Daoy (cell line): Measurements from ENCODE around the gene FSTL5. TPM values are rescaled to one million over a fixed set of nuclear protein-coding genes. Genes with fewer than 3 reads are reported as not detected.
"Not testable (repeated sequence)": the region's sequence is repeated elsewhere in the genome, so short reads cannot be mapped to it uniquely, and the experiment has no call there.

ENCODE experiments used
- DNase-seq: peaks from one replicate; pipeline ENCODE4 v3.0.0-alpha.2; 2015; ENCODE audit warnings: low read depth
- total RNA-seq: library from RNA; depleted of rRNA; stranded (reverse); fragments of >200 nt; shearing (Covaris generic); gene quantifications from 2 replicates; pipeline ENCODE4 v1.2.3, GENCODE V29; 2014

Gene FSTL5
- total RNA-seq, 1 experiment from 2014 or later = 0.06 TPM

- no peak for DNase-seq
Observed at GRCh38 chr4:161850631-161851030, 313.2 kb downstream of the FSTL5 start.

GRCh38 chr4:161841759-161842158 is 322.0 kb downstream of the FSTL5 start:
- DNase-seq = no peak

GRCh38 chr4:161829591-161829990 is 334.2 kb downstream of the FSTL5 start:
- DNase-seq = no peak

- no peak for DNase-seq
Observed at GRCh38 chr4:161828061-161828460, 335.7 kb downstream of the FSTL5 start.

GRCh38 chr4:161827013-161827412 is 336.8 kb downstream of the FSTL5 start:
- no peak for DNase-seq

- no peak for DNase-seq
Observed at GRCh38 chr4:161823450-161823849, 340.4 kb downstream of the FSTL5 start.

GRCh38 chr4:161822174-161822573 is 341.6 kb downstream of the FSTL5 start:
- no peak for DNase-seq

GRCh38 chr4:161817914-161818313 is 345.9 kb downstream of the FSTL5 start:
- DNase-seq = no peak

GRCh38 chr4:161816958-161817357 is 346.8 kb downstream of the FSTL5 start:
- DNase-seq = no peak

- DNase-seq = no peak
Observed at GRCh38 chr4:161815841-161816240, 348.0 kb downstream of the FSTL5 start.

GRCh38 chr4:161813889-161814288 is 349.9 kb downstream of the FSTL5 start:
- no peak for DNase-seq

- DNase-seq = no peak
Observed at GRCh38 chr4:161813389-161813788, 350.4 kb downstream of the FSTL5 start.

- DNase-seq = no peak
Observed at GRCh38 chr4:161803171-161803570, 360.6 kb downstream of the FSTL5 start.

- peak; percentile 2 for DNase-seq
Observed at GRCh38 chr4:161799710-161800109, 364.1 kb downstream of the FSTL5 start.

- DNase-seq = no peak
Observed at GRCh38 chr4:161792991-161793390, 370.8 kb downstream of the FSTL5 start.

- no peak for DNase-seq
Observed at GRCh38 chr4:161791796-161792556, 371.8 kb downstream of the FSTL5 start.

- DNase-seq = peak; percentile 37
Observed at GRCh38 chr4:161767116-161767515, 396.7 kb downstream of the FSTL5 start.

GRCh38 chr4:161762796-161763195 is 401.0 kb downstream of the FSTL5 start:
- no peak for DNase-seq

GRCh38 chr4:161760008-161760407 is 403.8 kb downstream of the FSTL5 start:
- no peak for DNase-seq

- not testable (repeated sequence) for DNase-seq
Observed at GRCh38 chr4:161758412-161758811, 405.4 kb downstream of the FSTL5 start.

GRCh38 chr4:161728929-161729328 is 434.9 kb downstream of the FSTL5 start:
- DNase-seq = no peak

GRCh38 chr4:161721947-161722346 is 441.9 kb downstream of the FSTL5 start:
- no peak for DNase-seq

- DNase-seq = no peak
Observed at GRCh38 chr4:161717084-161717483, 446.7 kb downstream of the FSTL5 start.

- no peak for DNase-seq
Observed at GRCh38 chr4:161714931-161715330, 448.9 kb downstream of the FSTL5 start.
